Uterus (tissue), 4 donors: ENCODE data around the gene C1orf198. TPM values are rescaled to one million over a fixed set of nuclear protein-coding genes. Genes with fewer than 3 reads are reported as not detected.

Experiments
- DNase-seq, 2 donors: peaks; one replicate each; pipeline ENCODE4 v3.0.0-alpha.2; 2019 to 2020
- H3K27ac ChIP-seq, 2 donors: fragments of 200-600 bp; sonication (generic); 1 replicate in 1 of 2; 2 replicates in 1 of 2; pipeline ENCODE4 v1.5.1; 2016 to 2018
- H3K27me3 ChIP-seq, 2 donors: fragments of 200-600 bp; sonication (generic); one replicate each; pipeline ENCODE4 v1.5.1; 2018 to 2019; ENCODE audit warnings: control low read depth in 1 of 2
- H3K36me3 ChIP-seq, 2 donors: fragments of 200-600 bp; sonication (generic); one replicate each; pipeline ENCODE4 v1.5.1; 2019; ENCODE audit warnings: control low read depth in 1 of 2
- H3K4me1 ChIP-seq, 2 donors: fragments of 200-600 bp; sonication (generic); one replicate each; pipeline ENCODE4 v1.5.1; 2018 to 2019; ENCODE audit warnings: control low read depth in 1 of 2
- H3K4me3 ChIP-seq, 2 donors: fragments of 200-600 bp; sonication (generic); 1 replicate in 1 of 2; 2 replicates in 1 of 2; pipeline ENCODE4 v1.5.1; 2018 to 2019; ENCODE audit warnings: mild to moderate bottlenecking in 1 of 2
- H3K9me3 ChIP-seq, 2 donors: fragments of 200-600 bp; sonication (generic); one replicate each; pipeline ENCODE4 v1.5.1; 2019; ENCODE audit warnings: control low read depth in 1 of 2
- POLR2A ChIP-seq, 2 donors: fragments of 450-650 bp; IDR thresholded peaks; one replicate each; pipeline ENCODE4 v1.6.1; 2016; ENCODE audit warnings: antibody characterized with exemption in 2 of 2, mild to moderate bottlenecking in 1 of 2, moderate library complexity in 1 of 2
- intact Hi-C: fragments of 100-400 bp; cut with DNase I; formaldehyde crosslinking; loops from one replicate; pipeline ENCODE4 v1.15.1; 2023; ENCODE audit warnings: low total_unique reads
- total RNA-seq, 4 donors: library from RNA; depleted of rRNA in 3 of 4; stranded (reverse); fragments of >200 nt in 3 of 4; gene quantifications; one replicate each; pipeline versions ENCODE4 v1.1.0 to v1.2.4, GENCODE V29; 2014 to 2023
- TF ChIP-seq, protein P1 (sequence below), 4 experiments: fragments of 200-600 bp in 2 of 4; fragments of 450-650 bp in 2 of 4; sonication (generic) in 2 of 4; IDR thresholded peaks; one replicate each; pipeline ENCODE4 v1.5.1; 2016 to 2019; ENCODE audit warnings: antibody characterized with exemption in 4 of 4, mild to moderate bottlenecking in 2 of 4, moderate library complexity in 1 of 4
- donor health status: DM: yes; HTN: yes; CAD: no.

The C1orf198 gene
- total RNA-seq, 4 donors from 2014 or later: 41.0 to 80.0 (median 60.8) TPM

DNA sequence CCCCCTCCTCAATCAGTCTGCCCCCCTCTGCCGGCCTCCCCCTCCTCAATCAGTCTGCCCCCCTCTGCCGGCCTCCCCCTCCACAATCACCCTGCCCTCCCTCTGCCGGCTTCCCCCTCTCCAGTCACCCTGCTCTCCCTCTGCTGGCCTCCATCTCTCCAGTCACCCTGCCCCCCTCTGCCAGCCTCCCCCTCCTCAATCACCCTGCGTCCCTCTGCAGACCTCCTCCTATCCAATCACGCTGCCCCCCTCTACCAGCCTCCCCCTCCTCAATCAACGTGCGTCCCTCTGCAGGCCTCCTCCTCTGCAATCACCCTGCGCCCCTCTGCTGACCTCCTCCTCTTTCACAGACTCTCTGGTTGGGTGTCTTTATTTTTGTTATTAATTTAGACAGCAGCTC, 11.5 kb upstream of the C1orf198 start:
- no peak for TF ChIP-seq POLR2A (IDR thresholded peaks at IDR 0.05)
- TF ChIP-seq, protein P1, sequence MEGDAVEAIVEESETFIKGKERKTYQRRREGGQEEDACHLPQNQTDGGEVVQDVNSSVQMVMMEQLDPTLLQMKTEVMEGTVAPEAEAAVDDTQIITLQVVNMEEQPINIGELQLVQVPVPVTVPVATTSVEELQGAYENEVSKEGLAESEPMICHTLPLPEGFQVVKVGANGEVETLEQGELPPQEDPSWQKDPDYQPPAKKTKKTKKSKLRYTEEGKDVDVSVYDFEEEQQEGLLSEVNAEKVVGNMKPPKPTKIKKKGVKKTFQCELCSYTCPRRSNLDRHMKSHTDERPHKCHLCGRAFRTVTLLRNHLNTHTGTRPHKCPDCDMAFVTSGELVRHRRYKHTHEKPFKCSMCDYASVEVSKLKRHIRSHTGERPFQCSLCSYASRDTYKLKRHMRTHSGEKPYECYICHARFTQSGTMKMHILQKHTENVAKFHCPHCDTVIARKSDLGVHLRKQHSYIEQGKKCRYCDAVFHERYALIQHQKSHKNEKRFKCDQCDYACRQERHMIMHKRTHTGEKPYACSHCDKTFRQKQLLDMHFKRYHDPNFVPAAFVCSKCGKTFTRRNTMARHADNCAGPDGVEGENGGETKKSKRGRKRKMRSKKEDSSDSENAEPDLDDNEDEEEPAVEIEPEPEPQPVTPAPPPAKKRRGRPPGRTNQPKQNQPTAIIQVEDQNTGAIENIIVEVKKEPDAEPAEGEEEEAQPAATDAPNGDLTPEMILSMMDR (IDR thresholded peaks at IDR 0.05): no peak
- no peaks in the 10 kb centered on the region for H3K9me3 ChIP-seq
- DNase-seq: no peak
- H3K4me1 ChIP-seq: no peaks in the 10 kb centered on the region
- H3K4me3 ChIP-seq: no peak overlapping the region
- no peaks in the 10 kb centered on the region for H3K27me3 ChIP-seq
- H3K36me3 ChIP-seq: no peaks in the 10 kb centered on the region
- no peak overlapping the region for H3K27ac ChIP-seq
- intact Hi-C loops: no loop called here

DNA sequence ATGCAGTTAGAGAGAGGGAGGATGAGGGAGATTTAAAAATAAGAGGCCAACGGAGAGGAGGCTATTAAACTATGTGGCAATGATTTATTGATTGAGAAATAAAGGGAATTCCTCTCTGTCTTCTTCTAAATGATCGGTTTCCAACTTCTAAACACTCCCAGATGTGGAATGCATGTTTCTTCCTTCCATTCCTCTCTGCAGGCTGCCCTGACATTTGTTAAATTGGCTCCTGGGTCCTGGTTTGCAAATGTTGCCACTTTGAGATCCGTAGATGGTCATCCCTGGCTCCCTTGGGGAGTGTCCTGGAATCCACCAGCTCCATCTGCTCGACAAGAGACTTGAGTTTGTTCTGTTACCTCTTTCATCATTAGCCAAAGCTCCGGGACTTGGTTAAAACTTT, 10.3 kb upstream of the C1orf198 start:
- H3K4me1 ChIP-seq: no peaks in the 10 kb centered on the region
- DNase-seq: peak; percentile 83 to 89
- H3K36me3 ChIP-seq: no peaks in the 10 kb centered on the region
- no peak for TF ChIP-seq POLR2A (IDR thresholded peaks at IDR 0.05)
- TF ChIP-seq, protein P1 (IDR thresholded peaks at IDR 0.05): no peak
- H3K27me3 ChIP-seq: no peaks in the 10 kb centered on the region
- intact Hi-C loops: no loop called here
- H3K4me3 ChIP-seq: no peak overlapping the region
- H3K27ac ChIP-seq: peak overlapping the region; percentile 20 to 31
- H3K9me3 ChIP-seq: no peaks in the 10 kb centered on the region

DNA sequence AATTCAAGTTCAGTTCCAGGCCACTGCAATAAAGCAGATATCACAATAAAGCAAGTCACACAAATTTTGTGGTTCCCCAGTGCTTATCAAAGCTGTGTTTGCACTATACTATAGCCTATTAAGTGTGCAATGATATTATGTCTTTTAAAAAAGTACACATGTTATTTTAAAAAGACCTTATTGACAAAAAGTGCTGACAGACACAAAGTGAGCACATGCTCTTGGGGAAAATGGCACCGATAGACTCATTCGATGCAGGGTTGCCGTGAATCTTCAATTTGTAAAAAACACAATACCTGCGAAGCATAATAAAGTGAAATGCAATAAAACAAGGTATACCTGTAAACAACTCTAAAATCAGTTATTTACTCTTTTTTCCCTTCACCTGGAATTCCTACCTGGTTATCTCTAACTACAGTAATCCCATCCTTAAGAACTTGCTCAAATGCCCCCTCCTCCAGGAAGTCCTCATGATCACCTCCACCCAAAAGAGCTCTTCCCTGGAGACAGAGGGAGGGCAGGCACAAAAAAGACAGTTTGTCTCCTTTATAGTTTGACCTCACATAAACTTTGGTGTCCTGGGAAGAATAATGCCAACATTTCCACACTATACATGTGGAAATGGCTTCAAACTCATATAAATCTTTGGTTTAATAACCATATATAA, 9.7 kb upstream of the C1orf198 start:
- Histone ChIP-seq H3K36me3 (no peaks in the 10 kb centered on the region), H3K27me3 (no peaks in the 10 kb centered on the region), H3K4me1 (no peaks in the 10 kb centered on the region), H3K27ac (peak overlapping the region; percentile 20 to 31), H3K4me3 (no peak overlapping the region), H3K9me3 (no peaks in the 10 kb centered on the region)
- intact Hi-C loops: no loop called here
- DNase-seq: no peak
- TF ChIP-seq POLR2A (IDR thresholded peaks at IDR 0.05): no peak
- TF ChIP-seq, protein P1 (IDR thresholded peaks at IDR 0.05): no peak

DNA sequence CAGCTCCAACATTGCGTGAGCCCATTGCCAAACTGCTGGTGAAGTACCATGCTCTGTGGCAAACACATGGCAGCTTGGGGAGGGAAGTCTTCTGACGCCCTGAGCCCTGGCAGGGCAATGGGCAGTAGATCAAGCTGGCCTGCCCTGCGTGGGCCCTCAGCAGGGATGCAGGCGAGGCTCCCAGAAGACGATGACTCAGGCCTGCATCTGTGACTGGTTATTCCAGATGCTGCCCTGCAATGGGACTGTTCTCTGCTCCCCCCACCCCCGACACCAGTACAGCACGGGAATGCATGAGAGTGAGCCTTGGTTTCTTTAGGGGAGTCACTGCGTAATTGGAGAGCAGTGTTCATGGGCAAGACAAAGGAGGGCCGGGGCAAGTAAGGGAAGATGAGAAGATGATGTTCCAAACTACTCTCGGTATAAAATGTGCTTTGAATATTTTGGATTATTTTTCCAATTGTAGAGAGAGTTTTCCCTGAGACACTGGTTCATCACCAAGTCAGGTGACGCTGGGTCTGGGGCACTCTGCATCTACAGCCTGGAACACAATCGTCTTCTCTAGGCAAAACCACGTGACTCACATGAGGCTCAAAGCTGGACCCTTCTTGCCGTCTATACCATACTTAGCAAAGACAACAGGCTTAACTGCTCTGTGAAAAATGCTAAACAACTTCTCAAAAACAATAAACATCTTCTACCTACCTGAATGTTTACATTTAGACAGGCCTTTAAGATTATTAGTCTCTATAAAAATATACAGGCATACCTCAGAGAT, 9.0 kb upstream of the C1orf198 start:
- intact Hi-C loops: no loop called here
- DNase-seq: peak in 1 of 2 donors; percentile 38
- Histone ChIP-seq H3K4me3 (no peak overlapping the region), H3K27me3 (no peaks in the 10 kb centered on the region), H3K36me3 (no peaks in the 10 kb centered on the region), H3K9me3 (no peaks in the 10 kb centered on the region), H3K4me1 (no peaks in the 10 kb centered on the region), H3K27ac (peak overlapping the region in 1 of 2 donors; percentile 0)
- no peak for TF ChIP-seq POLR2A (IDR thresholded peaks at IDR 0.05)
- TF ChIP-seq, protein P1 (IDR thresholded peaks at IDR 0.05): no peak

DNA sequence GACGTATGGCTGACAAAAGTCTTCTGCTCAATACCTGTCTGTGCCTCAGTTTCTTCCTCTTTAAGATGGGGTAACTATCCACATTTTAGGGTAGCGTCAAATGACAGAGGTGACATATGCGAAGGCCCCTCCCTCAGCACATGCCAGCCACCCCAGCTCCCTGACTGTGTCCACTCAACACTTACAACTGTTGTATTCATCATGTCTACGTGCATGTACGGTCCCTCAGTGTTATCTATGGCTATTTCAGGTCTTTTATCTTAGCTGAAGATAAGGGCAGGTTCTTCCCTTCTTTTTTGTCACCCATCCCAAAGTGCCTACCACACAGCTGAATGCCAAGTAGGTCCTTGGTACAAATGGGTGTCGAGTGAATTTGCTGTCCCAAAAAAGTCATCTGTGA, 8.3 kb upstream of the C1orf198 start:
- no peak for DNase-seq
- intact Hi-C loops: no loop called here
- Histone ChIP-seq H3K9me3 (no peaks in the 10 kb centered on the region), H3K36me3 (no peaks in the 10 kb centered on the region), H3K4me3 (no peak overlapping the region), H3K27ac (no peak overlapping the region), H3K4me1 (no peaks in the 10 kb centered on the region), H3K27me3 (no peaks in the 10 kb centered on the region)
- TF ChIP-seq, protein P1 (IDR thresholded peaks at IDR 0.05): no peak
